Activated CD8-positive, alpha-beta T cell treated with anti-CD3 and anti-CD28 coated beads for 36 hours (primary cell): ENCODE results near the gene PPP1R16B. TPM values are rescaled to one million over a fixed set of nuclear protein-coding genes. Genes with fewer than 3 reads are reported as not detected.

Source experiments
- ATAC-seq: fragments of 200-7000 bp; cut with Tn5 transposase; one replicate; pipeline ENCODE4 v1.10.0; 2021; ENCODE audit warnings: mild to moderate bottlenecking, moderate library complexity
- CTCF ChIA-PET: fragments of 350-600 bp; sonication (Branson Sonifier 250); formaldehyde crosslinking; loops from one replicate; lab custom pipeline; 2021; ENCODE audit warnings: antibody characterized with exemption; lab: Charles Lee
- POLR2A ChIA-PET: fragments of 350-600 bp; sonication (Branson Sonifier 250); formaldehyde crosslinking; loops from one replicate; lab custom pipeline; 2021; ENCODE audit warnings: antibody characterized with exemption; lab: Charles Lee
- DNase-seq: peaks from one replicate; pipeline ENCODE4 v3.0.0-alpha.2; 2020
- H3K27ac Mint-ChIP-seq: one replicate; pipeline ENCODE4 v1.8.0; 2021; ENCODE audit warnings: mild to moderate bottlenecking, mixed read lengths
- H3K27me3 Mint-ChIP-seq: one replicate; pipeline ENCODE4 v1.8.0; 2021; ENCODE audit warnings: mixed read lengths
- H3K36me3 Mint-ChIP-seq: one replicate; pipeline ENCODE4 v1.8.0; 2021; ENCODE audit warnings: low read depth, mixed read lengths
- H3K4me1 Mint-ChIP-seq: one replicate; pipeline ENCODE4 v1.8.0; 2021; ENCODE audit warnings: low read depth, mixed read lengths
- H3K4me3 Mint-ChIP-seq: one replicate; pipeline ENCODE4 v1.8.0; 2021; ENCODE audit warnings: mild to moderate bottlenecking, moderate library complexity, mixed read lengths
- H3K9me3 Mint-ChIP-seq: one replicate; pipeline ENCODE4 v1.8.0; 2021; ENCODE audit warnings: mixed read lengths
- intact Hi-C: fragments of 100-400 bp; cut with micrococcal nuclease; formaldehyde crosslinking; loops from one replicate; pipeline ENCODE4 v1.10.0; 2022
- total RNA-seq, 2 experiments: library from RNA; stranded (reverse); gene quantifications; one replicate each; pipeline ENCODE4 v1.2.3, GENCODE V29; 2021
- TF ChIP-seq, protein P1 (sequence below): fragments of 200-600 bp; IDR thresholded peaks from one replicate; pipeline ENCODE4 v1.8.0; 2022; ENCODE audit warnings: antibody characterized with exemption, mild to moderate bottlenecking

PPP1R16B gene
- total RNA-seq, 2 experiments from 2014 or later, result 74.9 to 81.4 TPM

DNA sequence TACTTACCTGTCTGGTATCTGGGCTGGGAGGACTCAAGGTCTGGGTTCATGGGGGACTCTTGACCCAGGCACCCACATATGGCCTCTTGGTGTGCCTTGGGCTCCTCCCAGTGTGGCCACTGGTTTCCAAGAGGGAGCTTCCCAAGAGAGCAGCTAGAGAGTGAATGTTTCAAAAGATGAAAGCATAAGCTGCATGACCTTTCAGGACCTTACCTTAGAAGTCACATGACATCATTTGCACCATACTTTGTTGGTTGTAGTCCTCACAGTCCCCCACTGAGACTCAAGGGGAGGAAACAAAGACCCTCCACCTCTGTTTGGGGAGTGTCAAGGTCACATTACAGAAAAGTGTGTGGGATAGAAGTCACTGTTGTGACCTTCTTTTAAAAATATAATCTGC, 43.3 kb upstream of the PPP1R16B start:
- peaks cover 40% of the 10 kb centered on the region for H3K36me3 Mint-ChIP-seq
- H3K9me3 Mint-ChIP-seq, result no peaks in the 10 kb centered on the region
- TF ChIP-seq, protein P1, sequence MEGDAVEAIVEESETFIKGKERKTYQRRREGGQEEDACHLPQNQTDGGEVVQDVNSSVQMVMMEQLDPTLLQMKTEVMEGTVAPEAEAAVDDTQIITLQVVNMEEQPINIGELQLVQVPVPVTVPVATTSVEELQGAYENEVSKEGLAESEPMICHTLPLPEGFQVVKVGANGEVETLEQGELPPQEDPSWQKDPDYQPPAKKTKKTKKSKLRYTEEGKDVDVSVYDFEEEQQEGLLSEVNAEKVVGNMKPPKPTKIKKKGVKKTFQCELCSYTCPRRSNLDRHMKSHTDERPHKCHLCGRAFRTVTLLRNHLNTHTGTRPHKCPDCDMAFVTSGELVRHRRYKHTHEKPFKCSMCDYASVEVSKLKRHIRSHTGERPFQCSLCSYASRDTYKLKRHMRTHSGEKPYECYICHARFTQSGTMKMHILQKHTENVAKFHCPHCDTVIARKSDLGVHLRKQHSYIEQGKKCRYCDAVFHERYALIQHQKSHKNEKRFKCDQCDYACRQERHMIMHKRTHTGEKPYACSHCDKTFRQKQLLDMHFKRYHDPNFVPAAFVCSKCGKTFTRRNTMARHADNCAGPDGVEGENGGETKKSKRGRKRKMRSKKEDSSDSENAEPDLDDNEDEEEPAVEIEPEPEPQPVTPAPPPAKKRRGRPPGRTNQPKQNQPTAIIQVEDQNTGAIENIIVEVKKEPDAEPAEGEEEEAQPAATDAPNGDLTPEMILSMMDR, result no peak
- no peak overlapping the region for H3K27ac Mint-ChIP-seq
- H3K27me3 Mint-ChIP-seq, result no peaks in the 10 kb centered on the region
- H3K4me1 Mint-ChIP-seq, result peaks cover 20% of the 10 kb centered on the region
- ChIA-PET CTCF (interaction anchor here (1.0 to 5.0 kb wide), 3 partner anchors 11 to 104 kb away, joined by 3 to 38 read pairs (median 4); no protein-coding TSS in a partner anchor), POLR2A (interaction anchor here (0.9 kb wide), 1 partner anchor 44 kb away, joined by 3 read pairs; no protein-coding TSS in a partner anchor)
- DNase-seq, result no peak
- H3K4me3 Mint-ChIP-seq, result no peak overlapping the region
- no peak for ATAC-seq
- intact Hi-C loops, result no loop called here

DNA sequence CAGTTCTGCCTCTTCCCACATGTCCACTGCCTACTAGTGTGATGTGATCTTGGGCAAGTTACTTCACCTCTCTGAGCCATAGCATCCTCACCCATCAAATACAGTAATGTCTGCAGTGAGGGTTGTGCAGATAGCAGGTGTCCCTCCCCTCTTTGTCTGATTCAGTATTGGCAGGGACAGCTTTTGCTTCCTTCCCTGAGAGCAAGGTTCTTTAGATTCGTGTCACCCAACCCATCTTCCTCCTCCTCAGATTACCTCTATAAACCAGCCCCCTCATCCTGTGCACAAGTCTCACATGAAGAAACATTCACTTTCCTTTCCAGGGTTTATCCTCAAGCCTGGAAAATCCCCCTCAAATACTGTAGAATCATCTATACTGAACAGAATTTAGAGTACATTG, 41.9 kb upstream of the PPP1R16B start:
- ChIA-PET CTCF (interaction anchor here (1.1 to 5.0 kb wide), 4 partner anchors 13 to 163 kb away, joined by 3 to 38 read pairs (median 4); partner anchors contain the start of gene FAM83D), POLR2A (no interaction called here)
- intact Hi-C loops, result no loop called here

DNA sequence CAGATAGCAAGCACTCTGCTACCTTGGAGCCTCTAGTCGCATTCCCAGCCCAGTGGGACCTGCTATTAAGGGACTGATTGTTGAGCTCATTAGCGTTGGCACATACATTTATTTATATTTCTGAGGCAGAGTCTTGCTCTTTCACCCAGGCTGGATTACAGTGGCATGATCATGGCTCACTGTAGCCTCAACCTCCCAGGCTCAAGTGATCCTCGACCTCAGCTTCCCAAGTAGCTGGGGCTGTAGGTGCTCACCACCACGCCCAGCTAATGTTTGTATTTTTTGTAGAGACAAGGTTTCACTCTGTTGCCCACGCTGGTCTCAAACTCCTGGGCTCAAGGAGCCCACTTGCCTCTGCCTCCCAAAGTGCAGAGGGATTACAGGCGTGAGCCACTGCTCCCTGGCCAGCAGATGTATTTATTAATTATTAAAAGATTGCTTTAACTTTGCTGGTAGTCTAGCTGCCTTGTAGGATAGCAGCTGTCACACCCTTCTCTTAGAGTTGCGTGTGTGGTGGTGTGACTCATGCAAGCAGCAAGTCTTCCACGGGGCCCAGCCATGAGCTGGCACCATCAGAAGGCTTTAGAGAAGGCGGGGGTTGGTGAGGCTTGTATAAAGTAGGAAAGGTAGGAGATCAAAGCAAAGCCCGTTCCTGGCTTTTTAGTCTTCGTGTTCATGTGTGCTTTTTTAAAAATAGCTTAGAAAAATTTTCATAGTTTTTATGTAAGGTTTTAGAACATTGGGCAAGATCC, 40.8 kb upstream of the PPP1R16B start:
- H3K9me3 Mint-ChIP-seq, result no peaks in the 10 kb centered on the region
- peaks cover 38% of the 10 kb centered on the region for H3K36me3 Mint-ChIP-seq
- no peak overlapping the region for H3K4me3 Mint-ChIP-seq
- DNase-seq (peak; percentile 80), ATAC-seq (peak; percentile 100)
- peaks cover 20% of the 10 kb centered on the region for H3K4me1 Mint-ChIP-seq
- no peaks in the 10 kb centered on the region for H3K27me3 Mint-ChIP-seq
- TF ChIP-seq, protein P1, result no peak
- H3K27ac Mint-ChIP-seq, result peak overlapping the region; percentile 14
- POLR2A ChIA-PET, result interaction anchor here (0.9 to 1.2 kb wide), 3 partner anchors 15 to 42 kb away, joined by 3 to 4 read pairs (median 3); partner anchors contain the start of gene PPP1R16B
- intact Hi-C loops, result no loop called here
- CTCF ChIA-PET, result interaction anchor here (0.7 to 3.3 kb wide), 9 partner anchors 13 to 130 kb away, joined by 3 to 32 read pairs (median 3); no protein-coding TSS in a partner anchor

More for the DNA sequence above, 41.9 kb upstream of the PPP1R16B start:
- Mint-ChIP-seq H3K4me1 (peaks cover 20% of the 10 kb centered on the region), H3K9me3 (no peaks in the 10 kb centered on the region), H3K27ac (no peak overlapping the region), H3K36me3 (peaks cover 42% of the 10 kb centered on the region), H3K4me3 (no peak overlapping the region), H3K27me3 (no peaks in the 10 kb centered on the region)
- TF ChIP-seq, protein P1, result no peak
- ATAC-seq (no peak), DNase-seq (no peak)

DNA sequence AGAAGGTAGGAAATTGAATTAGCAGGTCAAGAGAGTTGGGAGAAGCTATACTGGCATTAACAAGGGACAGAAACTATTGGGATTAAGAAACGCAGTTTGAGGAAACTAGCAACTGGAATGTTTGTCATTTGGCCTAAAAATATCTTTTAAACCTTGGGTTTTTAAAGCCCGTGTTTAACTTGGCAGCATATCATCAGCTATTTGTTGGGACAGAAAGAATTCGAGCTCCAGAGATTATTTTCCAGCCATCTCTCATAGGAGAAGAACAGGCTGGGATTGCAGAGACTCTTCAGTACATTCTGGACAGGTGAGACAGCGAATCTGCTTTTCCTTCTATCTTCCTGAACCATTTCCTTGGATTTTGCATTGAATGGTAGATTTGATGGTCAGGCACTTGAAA, 39.4 kb upstream of the PPP1R16B start:
- H3K27ac Mint-ChIP-seq, result no peak overlapping the region
- no peaks in the 10 kb centered on the region for H3K27me3 Mint-ChIP-seq
- no peak for DNase-seq
- H3K4me1 Mint-ChIP-seq, result peaks cover 20% of the 10 kb centered on the region
- no peak overlapping the region for H3K4me3 Mint-ChIP-seq
- H3K9me3 Mint-ChIP-seq, result no peaks in the 10 kb centered on the region
- no peak for ATAC-seq
- POLR2A ChIA-PET, result interaction anchor here (0.7 kb wide), 1 partner anchor 18 kb away, joined by 3 read pairs; the partner anchor contains the start of gene ACTR5
- TF ChIP-seq, protein P1, result no peak
- intact Hi-C loops, result no loop called here
- H3K36me3 Mint-ChIP-seq, result peaks cover 30% of the 10 kb centered on the region
- CTCF ChIA-PET, result interaction anchor here (1.2 to 3.3 kb wide), 4 partner anchors 15 to 129 kb away, joined by 3 to 32 read pairs (median 4); no protein-coding TSS in a partner anchor
